Stimulated activated CD4-positive, alpha-beta T cell treated with anti-CD3 and anti-CD28 coated beads, Interleukin-15, amount 100 ng/mL, for 24 hours (primary cell): ENCODE measurements around the gene CYP2A13.
"Not testable (repeated sequence)": the region's sequence is repeated elsewhere in the genome, so short reads cannot be mapped to it uniquely, and the experiment has no call there.

Experiments used
- DNase-seq: peaks from one replicate; pipeline ENCODE4 v3.0.0-alpha.2; 2020

The CYP2A13 gene, protein sequence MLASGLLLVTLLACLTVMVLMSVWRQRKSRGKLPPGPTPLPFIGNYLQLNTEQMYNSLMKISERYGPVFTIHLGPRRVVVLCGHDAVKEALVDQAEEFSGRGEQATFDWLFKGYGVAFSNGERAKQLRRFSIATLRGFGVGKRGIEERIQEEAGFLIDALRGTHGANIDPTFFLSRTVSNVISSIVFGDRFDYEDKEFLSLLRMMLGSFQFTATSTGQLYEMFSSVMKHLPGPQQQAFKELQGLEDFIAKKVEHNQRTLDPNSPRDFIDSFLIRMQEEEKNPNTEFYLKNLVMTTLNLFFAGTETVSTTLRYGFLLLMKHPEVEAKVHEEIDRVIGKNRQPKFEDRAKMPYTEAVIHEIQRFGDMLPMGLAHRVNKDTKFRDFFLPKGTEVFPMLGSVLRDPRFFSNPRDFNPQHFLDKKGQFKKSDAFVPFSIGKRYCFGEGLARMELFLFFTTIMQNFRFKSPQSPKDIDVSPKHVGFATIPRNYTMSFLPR

DNA sequence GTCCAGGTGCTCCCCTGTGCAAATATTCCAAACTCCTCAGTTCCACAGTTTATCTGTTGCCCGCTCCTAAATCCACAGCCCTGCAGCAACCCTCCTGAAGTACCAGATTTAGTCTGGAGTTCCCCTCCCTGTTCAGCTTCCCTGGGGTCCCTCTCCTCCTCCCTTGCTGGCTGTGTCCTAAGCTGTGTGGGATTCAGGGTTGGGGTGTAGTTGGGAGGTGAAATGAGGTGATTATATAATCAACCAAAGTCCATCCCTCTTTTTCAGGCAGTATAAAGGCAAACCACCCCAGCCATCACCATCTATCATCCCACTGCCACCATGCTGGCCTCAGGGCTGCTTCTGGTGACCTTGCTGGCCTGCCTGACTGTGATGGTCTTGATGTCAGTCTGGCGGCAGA, at the start of gene CYP2A13:
Gene CYP2A13, plus strand, starts transcription at position 301 of the 400 bp plus-strand sequence. Its CDS starts 21 bp downstream, at position 322.
- no peak for DNase-seq

DNA sequence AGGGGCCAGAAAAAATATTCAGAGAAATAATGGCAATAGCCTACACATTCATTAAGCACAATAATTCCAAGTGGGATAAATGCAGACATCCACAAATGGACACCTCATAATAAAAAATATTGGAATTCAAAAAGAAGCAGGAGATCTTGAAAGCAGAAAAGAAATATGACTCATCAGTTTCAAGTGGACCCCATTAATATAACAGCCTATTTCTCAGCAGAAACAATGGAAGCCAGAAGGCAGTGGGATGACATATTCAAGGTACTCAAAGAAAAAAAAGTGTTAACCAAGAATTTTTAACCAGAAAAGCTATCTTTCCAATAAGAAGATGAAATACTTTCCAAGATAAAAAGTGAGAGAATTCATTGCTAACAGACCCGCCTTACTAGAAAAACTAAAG, 48.4 kb upstream of the CYP2A13 start:
- DNase-seq, result no peak

DNA sequence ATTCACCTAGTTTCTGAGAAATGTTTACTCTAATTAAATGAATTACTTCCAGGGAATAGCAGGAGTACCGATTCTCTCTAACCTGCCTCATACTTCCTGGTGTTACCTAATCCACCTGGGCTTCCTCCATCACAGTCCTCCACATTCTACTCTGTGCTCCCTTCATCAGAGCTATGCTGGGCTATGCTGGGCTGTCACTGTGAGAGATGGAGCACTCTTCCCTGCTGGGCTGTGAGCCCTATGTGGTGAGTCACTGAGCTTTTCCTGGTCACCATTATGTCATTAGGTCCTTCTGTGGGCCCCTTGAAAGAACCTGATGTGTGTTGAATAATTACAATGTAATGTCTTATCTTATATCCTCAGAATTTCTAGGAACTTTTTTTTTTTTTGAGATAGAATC, 43.2 kb upstream of the CYP2A13 start:
- DNase-seq, result not testable (repeated sequence)

DNA sequence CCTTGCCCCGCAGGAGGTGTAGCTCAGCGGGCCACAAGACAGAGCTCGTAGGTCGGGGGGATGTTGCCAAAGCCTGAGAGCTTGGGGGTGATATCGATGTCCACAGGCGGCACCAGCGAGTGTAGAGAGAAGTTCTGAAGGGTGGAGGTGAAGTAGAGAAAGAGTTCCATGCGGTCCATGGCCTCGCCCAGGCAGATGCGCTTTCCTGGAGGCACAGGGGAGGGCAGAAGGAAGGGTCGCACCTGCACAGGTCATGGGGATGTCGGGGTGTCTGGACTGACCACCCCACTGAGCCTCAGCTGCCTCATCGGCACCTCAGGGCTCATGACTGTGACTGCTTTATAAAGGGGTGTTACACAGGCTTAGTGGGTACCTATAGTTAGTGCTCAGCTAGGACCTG, 37.8 kb upstream of the CYP2A13 start:
- no peak for DNase-seq

DNA sequence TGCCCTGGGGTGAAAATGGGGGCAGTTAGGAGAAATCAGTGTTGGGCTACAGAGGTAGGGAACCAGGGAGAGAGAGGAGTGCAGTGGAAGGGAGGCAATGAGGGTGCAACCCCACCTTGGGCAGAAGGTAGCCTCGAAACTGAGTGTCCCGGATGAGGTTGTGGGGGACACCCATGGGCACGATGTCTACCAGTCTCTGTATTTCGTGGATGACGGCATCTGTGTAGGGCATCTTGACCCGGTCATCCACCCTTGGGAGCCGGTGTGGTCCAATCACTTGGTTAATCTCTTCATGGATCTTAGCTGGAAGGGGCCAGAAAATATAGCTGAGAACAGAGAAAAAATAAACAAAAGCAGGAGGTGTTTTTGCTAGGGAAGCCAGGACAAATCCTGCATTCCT, 36.1 kb upstream of the CYP2A13 start:
- not testable (repeated sequence) for DNase-seq

DNA sequence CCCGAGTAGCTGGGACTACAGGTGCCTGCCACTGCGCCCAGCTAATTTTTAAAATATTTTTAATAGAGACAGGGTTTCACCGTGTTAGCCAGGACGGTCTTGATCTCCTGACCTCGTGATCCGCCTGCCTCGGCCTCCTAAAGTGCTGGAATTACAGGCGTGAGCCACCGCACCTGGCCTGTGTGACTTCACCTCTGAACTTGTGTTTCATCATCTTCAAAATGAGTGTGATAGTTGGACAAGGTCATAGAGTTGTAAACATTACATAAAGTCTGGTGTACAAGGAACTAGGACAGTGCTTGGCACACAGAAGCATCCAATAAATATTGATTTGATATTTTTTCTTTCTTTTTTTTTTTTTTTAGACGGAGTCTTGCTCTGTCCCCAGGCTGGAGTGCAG, 34.9 kb upstream of the CYP2A13 start:
- DNase-seq, result not testable (repeated sequence)

DNA sequence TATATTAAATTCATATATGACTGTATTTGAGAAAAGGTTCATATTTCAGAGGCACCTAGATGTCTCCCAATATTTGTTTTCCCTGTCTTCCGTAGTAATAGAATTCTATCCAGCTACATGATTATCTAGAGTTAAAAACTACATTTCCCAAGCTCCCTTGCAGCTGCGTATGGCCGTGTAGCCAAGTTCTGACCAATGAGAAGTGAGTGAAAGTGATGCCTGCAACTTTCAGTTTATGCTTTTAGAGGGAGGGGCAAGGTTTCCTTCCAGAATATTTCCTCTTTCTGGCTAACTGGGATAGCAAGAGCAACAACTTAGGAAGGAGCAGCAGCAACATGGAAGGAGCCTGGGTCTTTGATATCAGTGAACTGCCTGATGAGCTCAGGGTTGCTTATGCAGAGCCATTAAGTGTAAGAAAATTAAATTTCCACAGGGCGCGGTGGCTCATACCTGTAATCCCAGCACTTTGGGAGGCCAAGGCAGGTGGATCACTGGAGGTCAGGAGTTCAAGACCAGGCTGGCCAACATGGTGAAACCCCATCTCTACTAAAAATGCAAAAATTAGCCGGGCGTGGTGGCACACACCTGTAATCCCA, 23.2 kb upstream of the CYP2A13 start:
- DNase-seq, result no peak

DNA sequence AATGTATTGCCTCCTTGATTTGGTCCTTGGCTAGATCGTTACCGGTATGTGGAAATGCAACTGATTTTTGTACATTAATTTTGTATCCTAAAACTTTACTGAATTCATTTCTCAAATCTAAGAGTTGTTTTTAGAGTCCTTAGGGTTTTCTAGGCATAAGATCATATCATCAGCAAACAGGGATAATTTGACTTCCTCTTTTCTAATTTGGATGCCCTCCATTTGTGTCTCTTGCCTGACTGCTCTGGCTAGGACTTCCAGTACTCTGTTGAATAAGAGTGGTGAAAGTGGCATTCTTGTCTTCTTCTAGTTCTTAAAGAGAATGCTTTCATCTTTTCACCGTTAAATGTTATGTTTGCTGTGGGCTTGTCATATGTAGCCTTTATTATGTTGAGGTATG, 12.0 kb upstream of the CYP2A13 start:
- DNase-seq, result no peak

DNA sequence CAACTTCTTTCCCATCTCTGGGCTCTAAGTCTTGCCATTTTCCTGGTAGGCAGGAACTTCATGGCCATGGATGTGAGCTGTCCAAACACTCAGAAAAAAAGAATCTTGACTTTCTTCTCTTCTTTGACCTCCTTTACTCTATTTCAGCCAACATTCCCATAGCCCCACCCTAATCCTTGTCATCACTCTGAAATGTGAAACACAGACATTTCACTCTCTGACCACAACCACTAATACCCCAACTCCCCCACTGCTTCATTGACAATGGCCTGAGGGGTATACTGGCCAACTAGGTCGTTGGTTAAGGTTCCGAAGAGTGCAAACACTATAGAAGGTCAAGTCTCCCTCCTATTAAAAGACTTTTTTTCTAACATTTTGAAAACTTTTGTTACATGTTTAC, 4.7 kb upstream of the CYP2A13 start:
- no peak for DNase-seq

DNA sequence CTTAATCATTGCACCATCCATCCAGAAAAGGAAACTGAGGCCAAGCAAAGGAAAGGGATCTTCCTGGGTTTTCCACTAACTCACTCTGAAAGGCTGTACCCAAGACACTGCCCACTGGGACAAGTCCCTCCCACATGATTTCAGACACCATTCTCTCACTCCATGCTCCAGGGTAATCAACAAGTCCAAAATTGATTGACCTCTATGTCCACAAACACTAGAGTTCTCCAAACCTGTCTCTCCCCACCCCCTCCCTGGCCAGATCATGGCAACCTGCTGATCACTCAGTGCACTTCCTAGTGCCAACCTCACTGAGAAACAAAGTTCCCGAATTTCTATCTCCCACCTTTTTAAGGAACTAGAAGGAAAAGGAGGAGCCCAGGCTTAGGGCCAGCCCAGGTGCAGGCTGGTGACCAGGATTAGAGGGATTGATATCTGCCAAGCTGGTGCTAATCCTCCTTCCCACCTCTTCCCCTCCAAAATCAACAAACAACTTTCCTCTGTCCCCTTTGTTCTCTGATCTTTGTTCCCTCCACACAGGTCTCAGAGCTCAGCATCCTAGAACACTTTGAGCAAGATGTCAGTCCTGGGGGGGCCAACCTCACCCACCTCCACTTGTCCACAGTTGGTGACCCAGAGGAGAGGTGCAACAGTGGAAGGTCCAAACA, 2.4 kb upstream of the CYP2A13 start:
- no peak for DNase-seq

DNA sequence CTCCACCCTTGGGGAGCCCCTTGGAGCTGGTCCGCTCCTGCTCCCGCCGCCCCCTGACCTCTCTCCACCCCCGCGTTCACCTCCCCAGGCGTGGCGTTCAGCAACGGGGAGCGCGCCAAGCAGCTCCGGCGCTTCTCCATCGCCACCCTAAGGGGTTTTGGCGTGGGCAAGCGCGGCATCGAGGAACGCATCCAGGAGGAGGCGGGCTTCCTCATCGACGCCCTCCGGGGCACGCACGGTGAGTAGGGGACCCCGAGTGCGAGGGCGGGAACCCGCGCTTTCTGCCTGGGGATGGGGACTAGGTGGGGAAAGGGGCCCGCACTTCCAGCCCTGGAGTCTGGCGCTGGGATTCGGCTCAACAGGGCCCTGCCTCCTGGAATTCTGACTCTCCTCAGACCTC, 1.7 kb downstream of the CYP2A13 start:
- no peak for DNase-seq

DNA sequence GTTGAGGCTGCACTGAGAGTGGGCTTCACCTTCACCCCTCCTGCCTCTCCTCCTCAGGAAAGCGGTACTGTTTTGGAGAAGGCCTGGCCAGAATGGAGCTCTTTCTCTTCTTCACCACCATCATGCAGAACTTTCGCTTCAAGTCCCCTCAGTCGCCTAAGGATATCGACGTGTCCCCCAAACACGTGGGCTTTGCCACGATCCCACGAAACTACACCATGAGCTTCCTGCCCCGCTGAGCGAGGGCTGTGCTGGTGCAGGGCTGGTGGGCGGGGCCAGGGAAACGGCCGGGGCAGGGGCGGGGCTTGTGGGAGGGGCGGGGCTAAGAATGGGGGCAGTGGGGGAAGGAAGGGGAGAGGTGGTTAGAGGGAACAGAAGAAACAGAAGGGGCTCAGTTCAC, 7.5 kb downstream of the CYP2A13 start:
- DNase-seq, result peak; percentile 18

DNA sequence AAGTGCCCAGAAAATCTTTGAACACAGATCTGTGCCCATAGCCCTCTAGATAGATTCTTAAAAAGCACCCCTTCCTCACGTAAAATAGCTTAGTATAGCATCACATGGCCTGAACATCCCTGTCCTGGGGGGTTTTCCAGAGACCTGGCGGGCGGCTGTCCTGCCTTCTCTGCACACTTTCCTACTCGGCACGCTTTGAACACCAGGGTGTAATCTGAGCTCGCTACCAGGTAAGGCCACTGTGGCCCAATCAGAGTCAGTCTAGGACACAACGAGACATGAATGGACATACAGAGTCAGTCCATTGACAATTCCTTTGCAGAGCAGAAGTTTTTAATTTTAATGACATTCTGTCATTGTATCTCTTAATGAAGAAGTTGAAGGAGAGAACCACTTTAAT, 8.1 kb downstream of the CYP2A13 start:
- DNase-seq, result no peak

DNA sequence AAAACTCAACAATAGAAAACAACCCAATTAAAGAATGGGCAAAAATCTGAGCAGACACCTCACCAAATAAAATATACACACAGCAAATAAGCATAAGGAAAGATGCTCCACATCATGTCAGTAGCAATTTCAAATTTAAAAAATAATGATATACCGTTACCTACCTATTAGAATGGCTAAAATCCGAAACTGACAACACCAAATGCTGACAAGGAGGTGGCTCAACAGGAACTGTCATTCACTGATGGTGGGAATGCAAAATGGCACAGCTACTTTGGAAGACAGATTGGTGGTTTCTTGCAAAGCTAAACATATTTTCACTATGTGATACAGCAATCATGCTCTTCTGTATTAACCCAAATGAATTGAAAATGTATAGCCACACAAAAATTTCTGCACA, 9.1 kb downstream of the CYP2A13 start:
- DNase-seq, result no peak

DNA sequence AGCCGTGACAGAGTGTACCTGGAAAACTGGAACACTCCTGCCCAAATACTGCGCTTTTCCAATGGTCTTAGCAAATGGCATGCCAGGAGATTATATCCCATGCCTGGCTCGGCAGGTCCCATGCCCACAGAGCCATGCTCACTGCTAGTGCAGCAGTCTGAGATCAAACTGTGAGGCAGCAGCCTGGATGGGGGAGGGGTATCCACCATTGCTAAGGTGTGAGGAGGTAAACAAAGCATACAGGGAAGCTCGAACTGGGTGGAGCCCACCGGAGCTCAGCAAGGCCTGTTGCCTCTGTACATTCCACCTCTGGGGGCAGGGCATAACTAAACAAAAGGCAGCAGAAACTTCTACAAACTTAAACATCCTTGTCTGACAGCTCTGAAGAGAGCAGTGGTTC, 10.5 kb downstream of the CYP2A13 start:
- DNase-seq, result no peak

DNA sequence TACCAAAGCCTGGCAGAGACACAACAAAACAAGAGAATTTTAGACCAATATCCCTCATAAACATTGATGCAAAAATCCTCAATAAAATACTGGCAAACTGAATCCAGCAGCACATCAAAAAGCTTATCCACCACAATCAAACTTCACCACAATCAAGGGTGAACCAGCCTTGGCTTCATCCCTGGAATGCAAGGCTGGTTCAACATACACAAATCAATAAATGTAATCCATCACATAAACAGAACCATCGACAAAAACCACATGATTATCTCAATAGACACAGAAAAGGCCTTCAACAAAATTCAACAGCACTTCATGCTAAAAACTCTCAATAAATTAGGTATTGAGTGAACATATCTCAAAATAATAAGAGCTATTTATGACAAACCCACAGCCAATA, 14.0 kb downstream of the CYP2A13 start:
- DNase-seq, result not testable (repeated sequence)

DNA sequence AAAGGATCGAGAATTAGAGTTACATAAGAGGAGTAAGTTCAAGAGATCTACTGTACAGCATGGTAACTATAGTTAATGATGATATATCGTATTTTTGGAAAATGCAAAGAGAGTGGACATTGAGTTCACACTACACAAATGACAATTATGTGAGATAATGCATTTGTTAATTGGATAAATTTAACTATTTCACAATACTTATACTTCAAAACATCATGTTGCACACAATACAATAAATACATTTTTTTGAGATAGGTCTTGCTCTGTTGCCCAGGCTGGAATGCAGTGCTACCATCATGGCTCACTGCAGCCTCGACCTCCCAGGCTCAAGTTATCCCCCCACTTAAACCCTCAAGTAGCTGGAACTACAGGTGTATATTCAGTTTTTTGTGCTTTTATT, 17.9 kb downstream of the CYP2A13 start:
- no peak for DNase-seq

DNA sequence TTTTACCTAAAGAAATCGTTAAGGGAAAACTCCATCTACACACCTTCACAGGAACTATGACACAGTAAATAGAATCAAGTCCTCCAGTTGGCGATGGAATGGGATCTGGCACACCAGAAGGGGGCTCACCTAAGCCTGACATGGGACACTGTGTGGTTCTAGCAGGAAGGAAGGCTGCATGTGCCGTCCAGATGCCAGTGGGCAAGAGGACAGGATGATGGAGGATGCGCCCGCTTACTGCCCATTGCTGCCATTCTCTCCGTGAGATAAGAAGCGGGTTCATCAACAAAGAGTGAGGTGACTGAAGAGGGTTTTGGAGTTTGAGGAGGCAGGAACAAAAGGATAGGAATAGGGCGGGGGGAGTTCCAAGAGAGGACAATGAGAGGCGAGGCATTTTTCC, 23.0 kb downstream of the CYP2A13 start:
- no peak for DNase-seq

DNA sequence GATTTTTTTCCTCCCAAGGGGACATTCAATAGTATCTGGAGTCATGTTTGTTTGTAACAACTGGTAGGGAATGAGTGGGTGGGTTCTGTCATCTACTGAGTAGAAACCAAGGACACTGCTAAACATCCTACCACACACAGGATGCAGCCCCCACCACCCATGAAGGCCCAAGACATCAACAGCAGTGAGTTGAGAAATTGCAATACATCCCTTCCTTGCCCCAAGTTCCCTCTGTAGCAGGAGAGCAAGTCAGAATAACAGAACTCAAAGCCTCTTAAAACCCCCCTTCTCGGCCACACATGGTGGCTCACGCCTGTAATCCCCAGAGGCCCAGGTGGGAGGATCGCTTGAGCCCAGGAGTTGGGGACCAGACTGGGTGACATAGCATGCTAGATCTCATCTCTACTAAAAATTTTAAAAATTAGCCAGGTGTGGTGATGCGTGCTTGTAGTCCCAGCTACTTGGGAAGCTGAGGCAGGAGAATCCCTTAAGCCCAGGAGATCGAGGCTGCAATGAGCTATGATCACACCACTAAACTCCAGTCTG, 23.6 kb downstream of the CYP2A13 start:
- DNase-seq, result no peak

DNA sequence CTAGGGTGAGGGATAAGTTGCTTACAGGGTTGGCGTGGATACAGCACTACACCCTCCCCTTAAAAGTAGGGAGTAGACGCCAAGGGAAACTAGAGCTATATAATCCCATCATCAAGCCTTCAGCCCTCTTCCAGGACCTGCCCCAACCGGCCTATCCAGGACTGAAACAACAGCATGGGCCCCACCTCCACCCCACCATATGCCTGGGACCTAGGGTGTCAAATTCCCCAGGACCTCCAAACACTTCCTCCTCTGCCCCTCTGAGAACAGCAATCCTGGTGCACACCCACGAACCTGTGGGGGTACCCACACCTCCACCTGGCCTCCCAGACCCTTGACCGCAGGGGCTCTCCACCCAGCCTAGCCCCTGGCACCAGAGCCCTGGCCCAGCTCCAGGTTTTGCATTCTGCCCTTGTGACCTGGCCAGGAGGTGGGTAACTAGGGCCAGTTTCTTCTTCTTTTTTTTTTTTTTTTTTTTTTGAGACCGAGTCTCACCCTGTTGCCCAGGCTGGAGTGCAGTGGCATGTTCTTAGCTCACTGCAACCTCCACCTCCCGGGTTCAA, 24.6 kb downstream of the CYP2A13 start:
- no peak for DNase-seq

DNA sequence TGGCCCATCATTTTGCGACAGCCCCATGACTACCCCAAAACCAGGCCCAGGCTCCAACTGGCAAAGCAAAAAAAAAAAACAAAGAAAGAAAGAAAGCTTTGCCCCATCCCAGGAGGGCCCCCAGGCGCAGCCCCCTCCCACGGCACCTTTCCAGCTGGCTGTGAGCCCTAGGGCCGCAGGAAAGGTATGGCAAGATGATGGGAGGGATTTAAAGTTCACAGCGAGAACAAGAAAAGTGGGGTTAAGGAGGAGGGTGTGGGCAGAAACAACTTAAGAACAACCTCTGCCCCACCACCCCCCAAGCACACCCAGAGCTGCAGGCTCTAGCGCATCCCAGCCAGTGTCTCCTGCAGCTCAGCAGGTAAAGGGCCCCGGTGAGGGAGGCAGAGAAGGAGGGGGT, 25.9 kb downstream of the CYP2A13 start, which contains the start of gene CYP2F1:
Gene CYP2F1, plus strand, starts transcription at position 301 of the 400 bp plus-strand sequence. CDS start 1,757 bp downstream, outside the sequence.
- no peak for DNase-seq

DNA sequence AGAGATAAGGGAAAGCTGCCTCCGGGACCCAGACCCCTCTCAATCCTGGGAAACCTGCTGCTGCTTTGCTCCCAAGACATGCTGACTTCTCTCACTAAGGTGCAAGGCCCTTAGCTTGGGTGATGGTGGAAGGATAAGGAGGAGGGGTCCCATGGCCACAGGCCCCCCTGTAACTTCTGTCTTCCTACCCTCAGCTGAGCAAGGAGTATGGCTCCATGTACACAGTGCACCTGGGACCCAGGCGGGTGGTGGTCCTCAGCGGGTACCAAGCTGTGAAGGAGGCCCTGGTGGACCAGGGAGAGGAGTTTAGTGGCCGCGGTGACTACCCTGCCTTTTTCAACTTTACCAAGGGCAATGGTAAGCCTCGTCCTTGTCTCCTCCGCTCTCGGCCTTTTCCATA, 28.0 kb downstream of the CYP2A13 start:
- DNase-seq, result no peak
